ENCODE results near the gene BBIP1. TPM values are rescaled to one million over a fixed set of nuclear protein-coding genes. Genes with fewer than 3 reads are reported as not detected.

Gene BBIP1
- total RNA-seq, 3 donors from 2014 or later (not counting 1 experiment from before 2014, with no cell fraction given) = 27.2 to 58.6 (median 27.7) TPM

- peaks cover 56% of the 10 kb centered on the region in 2 donors for H3K4me1 Mint-ChIP-seq
- no peaks in the 10 kb centered on the region for H3K36me3 ChIP-seq (ENCODE audit: control insufficient read depth, insufficient read depth, low read length)
- no peak overlapping the region for H3K27ac ChIP-seq (ENCODE audit: low read length)
- no peaks in the 10 kb centered on the region for H3K36me3 Mint-ChIP-seq
- intact Hi-C loops (cut with micrococcal nuclease) = no loop called here
- H3K4me3 ChIP-seq (ENCODE audit: low read length) = no peak overlapping the region
- ATAC-seq = no peak
- DNase-seq = peak in 1 of 2 donors; percentile 29
- H3K27ac Mint-ChIP-seq = no peak overlapping the region
- H3K9me3 ChIP-seq (ENCODE audit: control insufficient read depth, insufficient read depth, low read length) = no peaks in the 10 kb centered on the region
- peaks cover 0 to 3% of the 10 kb centered on the region in 2 donors for H3K27me3 Mint-ChIP-seq (ENCODE audit: low read depth in 2 of 2)
- H3K27me3 ChIP-seq (ENCODE audit: control insufficient read depth, insufficient read depth, low read length) = no peaks in the 10 kb centered on the region
- no peak for TF ChIP-seq CTCF (IDR thresholded peaks at IDR 0.05)
- peaks cover 47% of the 10 kb centered on the region for H3K4me1 ChIP-seq (ENCODE audit: control insufficient read depth, insufficient read depth, low read length)
- peaks cover 0 to 3% of the 10 kb centered on the region in 2 donors for H3K9me3 Mint-ChIP-seq
- peak overlapping the region; percentile 21 for H3K4me3 Mint-ChIP-seq
- WGBS (ENCODE audit: insufficient coverage) = 76% methylated on average over 7 of the region's 7 CpGs
Measured at GRCh38 chr10:110852255-110852896, 66.6 kb downstream of the BBIP1 start.

- Mint-ChIP-seq H3K27me3 (ENCODE audit: low read depth in 2 of 2) (peaks cover 4 to 11% of the 10 kb centered on the region in 2 donors), H3K9me3 (peaks cover 0 to 3% of the 10 kb centered on the region in 2 donors), H3K4me1 (peaks cover 58 to 59% of the 10 kb centered on the region in 2 donors), H3K36me3 (no peaks in the 10 kb centered on the region), H3K4me3 (peak overlapping the region; percentile 83), H3K27ac (peak overlapping the region in 1 of 2 donors; percentile 85)
- no peak for TF ChIP-seq CTCF (IDR thresholded peaks at IDR 0.05)
- no peaks in the 10 kb centered on the region for H3K27me3 ChIP-seq (ENCODE audit: control insufficient read depth, insufficient read depth, low read length)
- DNase-seq (peak in 1 of 2 donors; percentile 57), ATAC-seq (no peak)
- WGBS (ENCODE audit: insufficient coverage) = 14% methylated on average over 6 of the region's 8 CpGs
- intact Hi-C loops (cut with micrococcal nuclease) = no loop called here
- H3K27ac ChIP-seq (ENCODE audit: low read length) = no peak overlapping the region
- no peak overlapping the region for H3K4me3 ChIP-seq (ENCODE audit: low read length)
- no peaks in the 10 kb centered on the region for H3K9me3 ChIP-seq (ENCODE audit: control insufficient read depth, insufficient read depth, low read length)
- peaks cover 55% of the 10 kb centered on the region for H3K4me1 ChIP-seq (ENCODE audit: control insufficient read depth, insufficient read depth, low read length)
- no peaks in the 10 kb centered on the region for H3K36me3 ChIP-seq (ENCODE audit: control insufficient read depth, insufficient read depth, low read length)
Measured at GRCh38 chr10:110851020-110851612, 67.9 kb downstream of the BBIP1 start.

- Mint-ChIP-seq H3K36me3 (no peaks in the 10 kb centered on the region), H3K4me3 (peak overlapping the region; percentile 83), H3K27ac (peak overlapping the region; percentile 85 to 87), H3K27me3 (ENCODE audit: low read depth in 2 of 2) (peaks cover 5 to 11% of the 10 kb centered on the region in 2 donors), H3K9me3 (peaks cover 0 to 3% of the 10 kb centered on the region in 2 donors), H3K4me1 (peaks cover 63 to 70% of the 10 kb centered on the region in 2 donors)
- no peaks in the 10 kb centered on the region for H3K9me3 ChIP-seq (ENCODE audit: control insufficient read depth, insufficient read depth, low read length)
- intact Hi-C loops (cut with micrococcal nuclease) = loop anchor here (1.0 kb wide), 2 partner anchors 10 to 22 kb away; no protein-coding TSS in a partner anchor
- ATAC-seq = peak; percentile 86 to 92 (median 87)
- H3K4me3 ChIP-seq (ENCODE audit: low read length) = no peak overlapping the region
- WGBS (ENCODE audit: insufficient coverage) = 19% methylated on average over 3 of the region's 3 CpGs
- peak overlapping the region; percentile 36 for H3K27ac ChIP-seq (ENCODE audit: low read length)
- H3K36me3 ChIP-seq (ENCODE audit: control insufficient read depth, insufficient read depth, low read length) = no peaks in the 10 kb centered on the region
- no peaks in the 10 kb centered on the region for H3K27me3 ChIP-seq (ENCODE audit: control insufficient read depth, insufficient read depth, low read length)
- DNase-seq = peak in 1 of 2 donors; percentile 67
- TF ChIP-seq CTCF (IDR thresholded peaks at IDR 0.05) = no peak
- H3K4me1 ChIP-seq (ENCODE audit: control insufficient read depth, insufficient read depth, low read length) = peaks cover 65% of the 10 kb centered on the region
Measured at GRCh38 chr10:110850099-110850498, 68.9 kb downstream of the BBIP1 start.

Other genes with a start within 250 kb of the BBIP1 start
- 100 to 1,000 TPM; 199 to 241 (median 222) TPM for gene PDCD4, start 47.3 kb downstream of the BBIP1 start, total RNA-seq
- gene SHOC2, start 424 bp upstream of the BBIP1 start, total RNA-seq = 10 to 100 TPM; 81.8 to 87.6 (median 85.7) TPM
- under 1 TPM in 2 of 3 donors, not detected in 1; 0.07 to 0.28 TPM for gene ADRA2A, start 157.8 kb upstream of the BBIP1 start, total RNA-seq